RWPE2 (cell line): ENCODE measurements around the gene MTIF3.

Experiments used
- ATAC-seq: fragments of 200-7000 bp; cut with Tn5 transposase; 3 replicates; pipeline ENCODE4 v1.9.1; 2021; ENCODE audit warnings: low read depth
- DNase-seq: peaks from one replicate; pipeline ENCODE4 v3.0.0-alpha.2; 2020; ENCODE audit warnings: low spot score
- H3K27ac ChIP-seq: fragments of 450-650 bp; 2 replicates; pipeline ENCODE4 v1.5.1; 2017; ENCODE audit warnings: mild to moderate bottlenecking; ENCODE audit not compliant: poor library complexity, severe bottlenecking
- H3K27me3 ChIP-seq: fragments of 250-450 bp; sonication (Bioruptor Pico); 2 replicates; pipeline ENCODE4 v1.5.1; 2021; ENCODE audit warnings: mild to moderate bottlenecking, moderate library complexity; ENCODE audit not compliant: insufficient read depth, poor library complexity, severe bottlenecking
- H3K36me3 ChIP-seq: fragments of 250-450 bp; sonication (Bioruptor Pico); 2 replicates; pipeline ENCODE4 v1.5.1; 2020; ENCODE audit warnings: low read depth, mild to moderate bottlenecking, moderate library complexity
- H3K4me1 ChIP-seq: fragments of 250-450 bp; sonication (Bioruptor Pico); 2 replicates; pipeline ENCODE4 v1.5.1; 2021; ENCODE audit warnings: mild to moderate bottlenecking, moderate library complexity; ENCODE audit not compliant: insufficient read depth, poor library complexity, severe bottlenecking
- H3K4me3 ChIP-seq: fragments of 250-450 bp; sonication (Bioruptor Pico); 2 replicates; pipeline ENCODE4 v1.5.1; 2021; ENCODE audit warnings: mild to moderate bottlenecking, moderate library complexity; ENCODE audit not compliant: severe bottlenecking
- H3K9me3 ChIP-seq: fragments of 250-450 bp; sonication (Bioruptor Pico); 2 replicates; pipeline ENCODE4 v1.5.1; 2021; ENCODE audit warnings: mild to moderate bottlenecking, moderate library complexity; ENCODE audit not compliant: severe bottlenecking
- TF ChIP-seq, protein P1 (sequence below): fragments of 450-650 bp; IDR thresholded peaks from one replicate; pipeline ENCODE4 v1.5.1; 2017; ENCODE audit warnings: mild to moderate bottlenecking, moderate library complexity; ENCODE audit not compliant: poor library complexity, severe bottlenecking

MTIF3 gene

DNA sequence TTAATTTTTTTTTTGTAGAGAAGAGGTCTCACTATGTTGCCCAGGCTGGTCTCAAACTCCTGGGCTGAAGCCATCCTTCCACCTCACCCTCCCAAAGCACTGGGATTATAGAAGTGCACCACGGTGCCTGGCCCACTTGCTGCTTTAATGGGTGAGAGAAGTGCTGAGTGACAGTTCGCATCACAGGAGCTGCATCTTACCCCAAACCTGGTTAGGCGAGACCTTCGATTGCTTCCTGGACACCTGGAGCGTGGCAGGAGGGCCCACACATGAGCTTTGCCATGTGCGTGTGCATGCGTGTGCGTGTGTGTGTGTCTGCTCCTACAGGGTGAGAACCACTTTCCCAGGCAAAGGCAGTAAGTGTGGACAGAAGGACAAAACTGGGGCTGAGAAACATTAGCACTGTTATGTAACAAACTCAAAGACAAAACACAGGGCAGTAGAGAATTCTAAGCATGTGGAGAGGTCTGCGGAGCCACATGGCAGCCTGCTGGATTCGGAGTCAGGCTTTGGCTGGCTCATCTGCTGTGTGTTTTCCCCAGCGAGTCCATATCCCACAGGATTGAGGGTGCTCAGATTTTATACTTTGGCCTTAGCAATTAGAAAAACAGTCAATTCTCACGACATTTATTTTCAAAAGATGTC is 11.7 kb upstream of the MTIF3 start:
- ATAC-seq (no peak), DNase-seq (no peak)
- no peaks in the 10 kb centered on the region for H3K36me3 ChIP-seq
- no peaks in the 10 kb centered on the region for H3K27me3 ChIP-seq
- no peak overlapping the region for H3K27ac ChIP-seq
- H3K4me3 ChIP-seq = no peak overlapping the region
- H3K9me3 ChIP-seq = no peaks in the 10 kb centered on the region
- TF ChIP-seq, protein P1, sequence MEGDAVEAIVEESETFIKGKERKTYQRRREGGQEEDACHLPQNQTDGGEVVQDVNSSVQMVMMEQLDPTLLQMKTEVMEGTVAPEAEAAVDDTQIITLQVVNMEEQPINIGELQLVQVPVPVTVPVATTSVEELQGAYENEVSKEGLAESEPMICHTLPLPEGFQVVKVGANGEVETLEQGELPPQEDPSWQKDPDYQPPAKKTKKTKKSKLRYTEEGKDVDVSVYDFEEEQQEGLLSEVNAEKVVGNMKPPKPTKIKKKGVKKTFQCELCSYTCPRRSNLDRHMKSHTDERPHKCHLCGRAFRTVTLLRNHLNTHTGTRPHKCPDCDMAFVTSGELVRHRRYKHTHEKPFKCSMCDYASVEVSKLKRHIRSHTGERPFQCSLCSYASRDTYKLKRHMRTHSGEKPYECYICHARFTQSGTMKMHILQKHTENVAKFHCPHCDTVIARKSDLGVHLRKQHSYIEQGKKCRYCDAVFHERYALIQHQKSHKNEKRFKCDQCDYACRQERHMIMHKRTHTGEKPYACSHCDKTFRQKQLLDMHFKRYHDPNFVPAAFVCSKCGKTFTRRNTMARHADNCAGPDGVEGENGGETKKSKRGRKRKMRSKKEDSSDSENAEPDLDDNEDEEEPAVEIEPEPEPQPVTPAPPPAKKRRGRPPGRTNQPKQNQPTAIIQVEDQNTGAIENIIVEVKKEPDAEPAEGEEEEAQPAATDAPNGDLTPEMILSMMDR = no peak
- H3K4me1 ChIP-seq = no peaks in the 10 kb centered on the region

DNA sequence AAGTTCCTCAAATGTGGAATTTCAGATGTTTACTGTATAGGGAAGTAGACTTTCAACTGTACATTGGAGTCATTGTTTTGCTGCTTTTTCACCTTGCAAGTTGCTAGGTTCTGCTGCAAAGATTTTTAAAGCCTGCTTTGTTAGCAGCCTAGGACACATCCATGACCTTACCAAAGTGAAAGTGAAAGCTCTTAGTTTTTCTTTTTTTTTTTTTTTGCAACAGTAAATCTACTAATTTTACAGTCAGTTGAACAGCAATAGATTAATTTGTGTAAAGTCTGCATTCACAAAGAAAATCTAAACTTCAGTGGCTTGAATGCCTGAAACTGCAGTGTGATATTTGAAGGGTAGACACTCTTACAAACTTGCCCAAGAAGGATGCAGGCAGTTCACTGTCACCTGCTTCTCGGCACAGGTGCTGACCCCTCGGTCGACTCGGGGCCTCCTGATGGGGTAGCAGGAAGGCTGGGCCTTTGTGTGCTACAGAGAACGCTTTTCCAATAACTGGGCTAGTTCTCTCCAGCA is 5.0 kb upstream of the MTIF3 start:
- TF ChIP-seq, protein P1 = no peak
- H3K4me1 ChIP-seq = peaks cover 7% of the 10 kb centered on the region
- H3K36me3 ChIP-seq = no peaks in the 10 kb centered on the region
- no peaks in the 10 kb centered on the region for H3K9me3 ChIP-seq
- no peaks in the 10 kb centered on the region for H3K27me3 ChIP-seq
- ATAC-seq = no peak
- DNase-seq = no peak
- no peak overlapping the region for H3K4me3 ChIP-seq
- H3K27ac ChIP-seq = no peak overlapping the region

DNA sequence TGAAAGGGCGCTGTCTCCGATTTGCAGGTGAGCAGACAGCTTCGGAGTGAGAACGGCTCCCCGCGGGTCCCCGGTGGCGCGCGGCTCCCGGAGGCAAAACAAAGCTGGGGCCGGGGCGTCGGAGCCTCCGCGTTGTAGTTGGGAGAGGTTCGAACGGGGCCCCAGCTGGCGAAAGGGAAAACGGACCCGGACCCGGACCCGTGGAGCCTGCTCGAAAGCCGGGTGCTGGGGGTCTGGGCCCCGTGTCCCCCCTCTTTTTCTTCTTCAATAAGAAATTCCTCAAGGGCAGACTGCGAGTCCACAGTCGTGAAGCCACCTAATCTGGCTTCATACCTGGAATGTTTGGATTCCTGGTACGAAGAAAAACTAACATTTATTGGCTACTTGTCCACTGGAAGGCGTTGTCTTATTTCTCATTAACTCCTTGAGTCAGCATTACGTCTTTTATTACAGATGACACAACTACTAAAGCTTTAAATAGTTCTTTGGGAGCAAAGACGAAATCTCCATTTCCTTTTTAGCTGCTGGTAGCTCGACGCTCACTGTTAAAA is 632 bp upstream of the MTIF3 start:
- H3K36me3 ChIP-seq = no peaks in the 10 kb centered on the region
- no peak for DNase-seq
- no peaks in the 10 kb centered on the region for H3K9me3 ChIP-seq
- peak overlapping the region; percentile 76 for H3K4me3 ChIP-seq
- H3K27ac ChIP-seq = peak overlapping the region; percentile 90
- TF ChIP-seq, protein P1 = no peak
- peaks cover 7% of the 10 kb centered on the region for H3K4me1 ChIP-seq
- H3K27me3 ChIP-seq = no peaks in the 10 kb centered on the region
- peak; percentile 7; the same call in 1 of the 3 replicates for ATAC-seq

DNA sequence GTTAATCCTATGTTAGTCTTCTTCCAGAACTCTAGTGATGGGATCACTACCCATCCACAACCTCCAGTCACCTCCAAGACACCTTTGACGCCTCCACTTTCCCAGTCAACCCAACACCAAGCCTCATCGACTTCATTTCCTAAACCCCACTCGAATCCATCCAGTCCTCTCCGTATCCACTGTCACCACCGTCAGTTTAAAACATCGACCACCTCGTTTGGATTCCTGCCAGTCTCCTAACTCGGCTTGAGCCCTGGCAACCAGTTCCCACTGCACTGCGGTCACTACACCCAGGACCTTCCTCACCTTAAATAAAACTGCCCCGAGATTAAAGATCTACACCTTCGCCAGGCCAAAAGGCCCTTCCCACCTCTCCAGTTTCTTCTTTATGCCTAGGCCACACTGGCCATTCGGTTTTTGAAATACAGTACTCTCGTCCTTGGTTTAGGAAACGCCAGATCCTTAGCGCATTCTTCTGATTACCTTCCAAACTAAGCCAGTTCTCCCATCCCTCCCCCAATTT is 1.2 kb downstream of the MTIF3 start:
- ATAC-seq (no peak), DNase-seq (no peak)
- no peaks in the 10 kb centered on the region for H3K27me3 ChIP-seq
- peak overlapping the region; percentile 90 for H3K27ac ChIP-seq
- H3K4me1 ChIP-seq = peaks cover 7% of the 10 kb centered on the region
- H3K36me3 ChIP-seq = peaks cover 4% of the 10 kb centered on the region; the same call in 1 of the 2 replicates
- peak overlapping the region; percentile 76 for H3K4me3 ChIP-seq
- TF ChIP-seq, protein P1 = no peak
- no peaks in the 10 kb centered on the region for H3K9me3 ChIP-seq
